Measurements from ENCODE around the gene MGMT.

- no peak for TF ChIP-seq CTCF (IDR thresholded peaks at IDR 0.05; ENCODE audit: low read depth, low read length, missing input control)
- no peak for TF ChIP-seq RXRA (IDR thresholded peaks at IDR 0.05)
- TF ChIP-seq TAF1 (conservative IDR thresholded peaks at IDR 0.05), result no peak
- TF ChIP-seq MAX (IDR thresholded peaks at IDR 0.05), result no peak
- TF ChIP-seq REST (IDR thresholded peaks at IDR 0.05), result no peak
- no peak for TF ChIP-seq JUND (IDR thresholded peaks at IDR 0.05)
- no peak for TF ChIP-seq ZBTB33 (IDR thresholded peaks at IDR 0.05)
- TF ChIP-seq ATF3 (IDR thresholded peaks at IDR 0.05), result no peak
- TF ChIP-seq YY1 (IDR thresholded peaks at IDR 0.05), result no peak
- TF ChIP-seq RAD21 (IDR thresholded peaks at IDR 0.05), result no peak
- TF ChIP-seq NR2F2 (IDR thresholded peaks at IDR 0.05), result no peak
- no peak for TF ChIP-seq HNF4A (conservative IDR thresholded peaks at IDR 0.05)
- no peak for TF ChIP-seq EGR1 (IDR thresholded peaks at IDR 0.05; ENCODE audit: low read depth in 2 of 2)
- TF ChIP-seq SP1 (IDR thresholded peaks at IDR 0.05), result no peak
These were observed 131.4 kb downstream of the MGMT start for GRCh38 chr10:129598413-129598812.

Data from liver (tissue), 3 donors.